T-helper 9 cell (primary cell): ENCODE results near the gene TECTB.

Experiments used
- DNase-seq: peaks from one replicate; pipeline ENCODE4 v3.0.0-alpha.2; 2020

The TECTB gene

DNA sequence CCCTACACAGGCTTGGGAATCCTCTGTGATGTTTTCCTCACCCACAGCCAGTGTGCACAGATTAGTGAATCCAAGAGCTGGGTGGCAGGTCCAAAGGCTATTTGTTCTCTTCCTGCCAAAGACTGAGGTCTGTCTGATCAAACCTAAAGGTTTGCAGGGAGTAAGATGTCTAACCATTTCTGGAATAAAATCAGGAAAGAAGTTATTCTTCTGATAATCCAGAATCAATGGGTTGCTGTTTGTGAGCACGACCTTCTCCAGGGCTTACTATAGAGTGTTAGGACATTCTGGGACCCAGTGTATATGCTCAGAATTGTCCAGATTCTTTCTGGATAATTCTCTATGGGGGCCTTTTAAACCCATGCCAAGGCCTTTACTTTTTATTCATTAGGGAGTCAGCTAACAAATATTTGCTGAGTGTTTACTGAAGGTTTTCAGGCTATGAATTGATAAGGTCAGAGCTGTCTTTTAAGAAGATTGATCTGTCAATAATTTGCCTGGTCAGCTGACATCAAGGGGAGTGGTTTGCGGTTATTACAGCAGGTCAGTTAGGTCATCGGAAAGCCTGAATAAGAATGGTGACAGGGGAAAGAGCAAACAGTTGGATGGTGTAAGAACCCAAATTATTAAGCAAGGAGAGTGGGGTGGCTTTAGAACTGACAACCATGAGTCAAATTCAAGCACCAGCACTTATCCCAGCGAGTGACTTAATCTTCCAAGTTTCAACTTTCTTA is 7.5 kb upstream of the TECTB start:
- DNase-seq, result no peak

DNA sequence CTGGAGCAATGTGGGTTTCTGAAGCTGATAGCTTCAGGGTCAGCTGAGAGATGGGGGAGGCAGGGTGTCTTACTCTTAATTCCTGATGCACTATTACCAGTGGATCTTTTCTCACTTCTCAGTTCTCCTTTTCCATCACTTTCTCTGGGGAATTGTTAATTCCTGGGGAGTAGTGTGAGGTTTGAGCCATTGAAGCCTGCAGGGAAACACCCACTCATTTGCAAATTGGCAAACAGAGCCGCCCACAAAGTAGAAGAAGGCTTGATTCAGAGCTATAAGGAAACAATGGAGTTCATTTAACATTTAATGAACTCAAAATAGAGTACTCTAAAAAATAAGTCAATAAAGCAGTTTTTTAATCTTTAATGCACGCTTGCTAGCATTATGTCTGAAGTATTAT is 4.3 kb upstream of the TECTB start:
- DNase-seq, result no peak

DNA sequence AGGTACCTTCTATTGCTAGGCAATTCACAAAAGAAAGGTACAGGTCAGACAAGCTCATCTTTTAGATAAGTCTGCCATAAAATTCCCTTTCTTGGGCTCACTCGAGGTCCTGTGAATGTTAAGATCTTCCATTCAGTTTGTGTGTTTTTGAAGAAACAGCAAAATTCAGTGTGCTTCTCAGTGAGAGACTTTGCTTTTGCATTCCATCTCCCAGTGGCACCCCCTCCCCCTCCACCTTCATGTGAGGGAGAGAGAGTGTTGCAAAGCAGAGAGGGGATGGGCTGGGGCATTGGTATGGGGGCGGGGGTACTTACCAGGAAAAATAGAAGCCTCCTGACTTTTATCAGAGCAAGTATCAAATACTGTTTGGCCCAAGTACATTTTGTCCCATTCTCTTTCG is 3.8 kb upstream of the TECTB start:
- no peak for DNase-seq

DNA sequence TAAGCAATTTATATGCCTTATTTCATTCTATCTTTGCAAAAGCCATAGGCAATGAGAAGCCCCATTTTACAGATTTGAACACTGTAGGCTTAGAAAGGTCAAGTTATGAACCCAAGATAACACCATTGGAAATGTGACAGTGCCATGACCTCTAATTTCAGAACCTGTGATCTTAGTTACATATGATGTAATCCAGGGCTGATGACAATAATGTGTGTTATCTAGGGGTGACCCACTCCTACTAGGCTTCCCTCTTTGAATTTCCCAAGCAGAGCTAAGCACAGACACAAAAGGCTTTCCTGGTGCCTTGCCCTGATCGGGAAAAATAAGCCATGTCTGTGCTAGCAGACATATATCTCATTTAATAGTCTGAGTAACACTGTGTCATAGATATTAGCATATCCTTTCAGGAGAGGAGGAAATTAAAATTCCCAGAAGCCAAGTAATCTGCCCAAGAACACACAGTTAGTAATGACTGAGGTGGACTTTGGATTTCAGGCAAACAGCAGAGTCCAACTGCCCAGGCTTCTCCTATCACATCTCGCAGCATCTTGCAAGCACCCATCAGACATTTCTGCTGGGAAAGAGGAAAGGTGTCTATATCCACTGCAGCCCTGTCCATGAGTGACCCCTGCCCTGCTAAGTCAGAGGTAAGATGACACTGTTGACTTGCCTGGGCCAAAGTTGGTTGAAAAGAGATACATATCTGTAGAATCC is 2.8 kb upstream of the TECTB start:
- no peak for DNase-seq

DNA sequence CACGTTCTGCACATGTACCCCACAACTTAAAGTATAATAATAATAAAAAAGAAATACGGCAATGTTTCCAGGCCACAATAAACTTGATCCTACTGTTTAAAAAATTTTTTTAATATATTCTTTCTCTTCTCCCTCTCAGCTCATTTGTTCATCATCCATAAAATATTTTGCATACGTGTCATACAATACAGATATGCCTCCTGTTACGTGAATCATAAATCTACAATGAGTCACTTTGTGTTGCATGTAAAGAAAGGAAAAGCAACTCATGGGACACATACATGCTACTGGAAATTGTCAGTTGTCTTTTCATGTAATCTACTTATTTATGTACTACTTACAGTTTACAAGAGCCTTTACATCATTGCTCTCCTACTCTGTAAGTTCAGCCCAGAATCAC is 1.1 kb upstream of the TECTB start:
- no peak for DNase-seq

DNA sequence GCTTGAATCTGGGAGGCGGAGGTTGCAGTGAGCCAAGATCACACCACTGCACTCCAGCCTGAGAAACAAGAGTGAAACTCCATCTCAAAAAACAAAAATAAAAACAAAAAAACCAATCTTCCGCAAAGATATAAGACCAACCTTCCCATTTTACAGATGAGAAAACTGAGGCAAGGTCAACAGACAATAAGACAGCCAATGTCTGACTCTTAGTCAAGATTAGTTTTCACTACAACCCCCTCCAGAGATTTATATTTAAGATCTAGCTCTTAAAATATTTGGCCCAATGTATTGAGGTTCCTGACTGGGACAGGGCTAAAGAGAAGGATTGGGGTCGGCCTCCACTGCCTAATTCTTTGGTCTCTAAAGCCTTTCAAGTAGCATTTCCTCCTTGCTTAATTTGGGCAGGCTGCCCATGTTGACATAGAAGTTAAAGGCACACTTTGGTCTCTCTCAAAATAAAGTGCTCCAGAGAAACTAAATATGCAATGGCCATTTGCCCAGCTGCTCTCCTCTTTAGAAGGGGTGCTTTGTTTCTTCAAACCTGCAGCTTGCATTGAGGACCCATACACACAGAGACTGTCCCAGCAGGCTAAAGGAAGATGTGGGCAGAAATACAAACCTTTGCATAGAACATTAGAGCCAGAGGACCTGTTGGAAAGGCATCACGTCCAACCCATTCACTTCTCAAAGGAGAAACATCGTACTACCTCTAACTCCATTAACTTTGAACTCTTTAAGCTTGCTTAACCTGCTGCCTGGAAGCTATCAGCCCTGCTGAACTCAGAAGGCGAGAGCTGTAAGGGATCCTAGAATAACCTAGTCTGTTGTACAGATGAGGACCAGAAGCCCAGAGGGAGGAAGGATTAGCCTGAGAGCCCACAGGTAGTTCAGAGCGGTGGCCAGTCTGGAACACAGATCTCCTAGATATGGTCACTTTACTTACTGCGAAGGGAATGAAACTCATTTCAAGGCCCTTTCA is 3.9 kb downstream of the TECTB start:
- DNase-seq, result no peak

DNA sequence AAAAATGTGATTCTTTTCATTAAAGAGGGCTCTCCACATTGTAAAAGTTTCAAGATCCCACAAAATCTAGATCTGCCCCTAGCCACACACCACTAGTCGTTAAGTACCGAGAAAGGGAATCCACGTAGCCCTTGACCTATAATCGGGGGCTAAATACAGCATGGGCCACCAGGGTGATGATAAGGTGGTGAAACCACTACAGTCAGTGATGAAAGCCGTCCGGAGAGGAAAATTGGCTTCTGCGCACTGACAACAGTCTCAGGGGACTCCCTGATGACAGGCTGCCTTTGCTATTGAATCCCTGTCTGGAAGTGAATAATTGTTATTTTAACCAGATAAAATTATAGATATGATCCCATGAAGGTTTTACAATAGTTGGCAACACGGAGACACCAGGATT is 4.6 kb downstream of the TECTB start:
- no peak for DNase-seq

- DNase-seq, result no peak
Observed at GRCh38 chr10:112288486-112288885, 5.3 kb downstream of the TECTB start.

DNA sequence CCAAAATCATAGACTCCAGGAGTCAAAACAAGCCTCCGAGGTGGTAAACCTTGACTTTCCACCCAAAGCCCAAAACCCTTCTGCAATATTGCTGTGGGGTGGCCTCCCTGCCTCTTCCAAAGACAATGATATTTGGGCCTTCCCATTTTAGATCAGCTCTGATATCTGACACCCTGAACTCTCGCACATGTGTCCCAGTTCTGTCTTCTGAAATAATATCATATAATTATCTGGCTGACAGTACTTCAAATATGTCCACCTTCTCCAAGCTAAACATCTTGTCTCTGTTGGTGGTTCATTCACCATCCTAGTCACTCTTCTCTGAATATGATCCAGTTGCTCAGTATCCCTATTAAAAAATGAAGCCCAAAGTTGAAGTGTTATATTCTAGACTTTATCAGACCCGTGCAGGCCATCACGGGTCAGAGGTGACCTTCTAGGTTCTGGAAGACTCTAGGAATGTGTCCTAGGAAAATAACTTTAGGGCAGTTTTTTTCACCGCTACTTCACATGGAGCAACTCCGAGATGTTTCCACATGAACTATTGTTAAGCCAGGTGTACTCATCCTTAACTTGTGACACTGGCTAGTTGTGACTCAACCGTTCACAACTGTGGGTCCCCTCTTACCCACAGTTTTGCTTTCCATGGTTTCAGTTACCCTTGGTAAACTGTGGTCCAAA is 6.3 kb downstream of the TECTB start:
- DNase-seq, result no peak

DNA sequence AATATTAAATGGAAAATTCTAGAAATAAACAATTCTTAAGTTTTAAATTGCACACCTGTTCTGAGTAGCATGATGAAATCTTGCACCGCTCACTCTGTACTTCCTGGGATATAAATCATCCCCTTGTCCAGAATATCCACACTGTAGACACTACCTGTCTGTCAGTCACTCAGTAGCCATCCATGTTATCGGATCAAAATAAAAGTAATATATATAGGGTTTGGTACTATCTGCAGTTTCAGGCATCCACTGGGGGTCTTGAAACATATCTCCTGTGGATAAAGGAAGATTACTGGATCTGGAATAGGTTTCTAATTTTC is 6.8 kb downstream of the TECTB start:
- DNase-seq, result no peak

DNA sequence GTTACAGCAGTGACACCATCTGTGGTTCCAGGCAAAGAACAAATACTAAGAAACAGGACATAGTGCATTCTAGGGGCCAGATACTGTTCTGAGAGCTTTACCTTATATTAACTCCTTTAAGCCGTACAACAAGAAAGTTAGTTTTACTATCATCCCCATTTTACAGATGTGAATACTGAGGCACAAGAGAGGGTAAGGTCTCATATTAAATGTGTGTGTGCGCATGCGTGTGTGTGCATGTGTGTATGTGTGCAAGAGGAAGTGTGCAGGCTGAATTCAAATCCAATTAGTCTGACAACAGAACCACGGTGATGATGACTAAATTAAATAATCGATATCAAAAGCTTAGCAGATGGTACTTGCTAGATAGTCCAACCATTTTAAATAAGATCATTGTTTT is 11.0 kb downstream of the TECTB start:
- DNase-seq, result no peak

- no peak for DNase-seq
Observed at GRCh38 chr10:112295853-112296830, 12.9 kb downstream of the TECTB start.

GRCh38 chr10:112296908-112297331 is 13.7 kb downstream of the TECTB start:
- DNase-seq, result no peak

- DNase-seq, result no peak
Observed at GRCh38 chr10:112298581-112298980, 15.4 kb downstream of the TECTB start.

DNA sequence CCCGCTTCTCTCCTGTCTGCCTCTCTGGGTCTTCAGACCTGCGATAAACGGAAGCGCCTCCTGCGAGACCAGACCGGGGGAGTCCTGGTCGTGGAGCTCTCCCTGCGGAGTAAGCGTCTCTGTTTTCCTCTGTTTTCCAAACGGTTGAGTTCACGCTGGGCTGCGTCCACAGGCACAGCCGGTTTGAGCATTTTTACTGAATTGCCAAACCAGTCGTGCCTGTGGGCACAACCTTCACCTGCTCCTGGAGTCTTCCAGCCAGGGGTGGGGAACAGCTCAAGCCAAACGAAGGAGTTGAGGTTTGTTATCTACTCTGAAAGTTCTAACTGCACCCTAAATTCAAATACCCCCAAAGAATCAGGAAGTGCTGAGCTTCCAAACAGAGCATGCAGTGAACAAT is 16.3 kb downstream of the TECTB start:
- DNase-seq, result no peak

- no peak for DNase-seq
Observed at GRCh38 chr10:112302335-112302734, 19.1 kb downstream of the TECTB start.

- DNase-seq, result no peak
Observed at GRCh38 chr10:112303528-112303927, 20.3 kb downstream of the TECTB start.

DNA sequence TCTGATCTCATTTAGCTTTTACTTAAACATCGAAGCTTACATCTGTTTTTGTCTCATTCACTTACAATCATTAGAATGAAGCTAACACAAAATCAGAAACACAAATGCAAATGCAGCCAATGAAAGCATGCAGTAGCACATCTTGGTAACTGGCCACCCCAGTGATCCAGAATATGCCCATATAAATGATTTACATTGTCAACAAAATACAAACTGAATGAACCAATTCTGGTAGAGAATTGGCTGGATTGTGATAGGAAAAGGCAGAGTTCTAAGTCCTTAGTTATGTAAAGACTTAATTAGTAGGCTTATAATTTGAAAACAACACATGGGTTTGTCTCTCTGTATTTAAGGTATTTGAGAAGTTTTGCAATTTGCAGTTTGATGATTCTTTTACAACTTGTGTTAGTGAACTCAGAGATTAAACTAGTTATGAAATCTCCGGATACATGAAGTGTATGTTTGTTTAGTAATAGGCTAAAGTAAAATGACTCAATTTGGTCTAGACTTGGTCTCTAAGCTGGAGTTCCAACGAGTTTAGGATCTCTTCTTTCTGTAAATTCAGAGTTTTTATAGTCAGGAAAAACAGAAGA is 21.2 kb downstream of the TECTB start:
- DNase-seq, result no peak

DNA sequence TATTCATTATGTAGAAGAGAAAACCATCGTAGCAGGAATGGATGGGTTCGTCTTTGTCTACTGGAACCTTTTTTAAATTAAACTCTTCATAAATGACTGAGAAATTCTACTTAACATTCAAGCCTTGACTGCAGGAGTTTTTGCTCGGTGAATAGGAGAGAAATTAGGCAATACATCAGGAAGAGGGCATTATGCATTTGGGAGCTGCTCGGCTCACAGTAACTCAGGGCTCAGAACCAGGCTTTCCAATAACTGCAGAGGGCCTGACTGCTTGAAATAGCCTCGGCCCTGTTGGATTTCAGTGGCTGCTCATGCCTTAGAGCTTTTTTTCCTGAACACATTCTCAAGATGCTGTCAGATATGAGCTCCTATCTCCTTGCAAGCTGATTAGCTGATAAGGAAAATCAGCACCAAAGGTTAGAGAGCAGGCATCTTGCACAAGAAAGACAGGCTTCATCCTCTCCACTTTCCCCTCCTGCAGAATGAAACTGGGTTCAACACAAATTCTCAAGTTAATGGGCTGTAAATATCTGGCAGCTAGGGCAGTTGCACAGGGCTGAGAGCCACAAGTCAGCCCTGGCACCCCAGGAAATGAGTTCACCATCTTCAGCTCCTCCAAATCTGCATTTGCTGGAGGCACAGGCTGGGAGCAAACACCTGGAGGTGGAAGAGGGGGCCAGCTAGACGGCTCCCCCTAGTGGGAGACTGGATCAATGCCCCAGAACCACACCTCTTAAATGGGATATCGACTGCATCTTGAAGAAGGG is 24.3 kb downstream of the TECTB start:
- no peak for DNase-seq

GRCh38 chr10:112308125-112308502 is 24.9 kb downstream of the TECTB start:
- no peak for DNase-seq

DNA sequence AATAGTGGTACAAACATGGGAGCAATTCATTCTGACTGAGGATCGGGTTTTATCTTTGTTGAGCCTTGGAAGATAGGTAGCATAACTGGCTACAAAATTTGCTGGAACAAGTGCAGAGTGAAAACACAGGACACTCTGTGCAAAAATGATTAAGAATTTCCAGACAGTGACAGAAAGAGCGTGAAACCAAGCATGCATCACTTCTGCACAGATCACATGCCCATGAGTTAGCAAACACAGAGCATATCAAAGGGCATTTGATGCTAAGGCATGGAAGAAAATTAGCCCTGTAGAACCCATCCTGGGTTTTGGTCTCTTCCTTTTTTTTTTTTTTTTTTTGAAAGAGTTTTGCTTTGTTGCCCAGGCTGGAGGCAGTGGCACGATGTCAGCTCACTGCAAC is 28.3 kb downstream of the TECTB start:
- no peak for DNase-seq
